ENCODE measurements around the gene DHRS1. TPM values are rescaled to one million over a fixed set of nuclear protein-coding genes. Genes with fewer than 3 reads are reported as not detected.
A peak's percentile ranks its signal among the peaks of the same experiment; 100 is the strongest.

The DHRS1 gene
- total and polyA plus RNA-seq, 3 donors from 2014 or later = 19.2 to 24.6 (median 22.5) TPM

DNA sequence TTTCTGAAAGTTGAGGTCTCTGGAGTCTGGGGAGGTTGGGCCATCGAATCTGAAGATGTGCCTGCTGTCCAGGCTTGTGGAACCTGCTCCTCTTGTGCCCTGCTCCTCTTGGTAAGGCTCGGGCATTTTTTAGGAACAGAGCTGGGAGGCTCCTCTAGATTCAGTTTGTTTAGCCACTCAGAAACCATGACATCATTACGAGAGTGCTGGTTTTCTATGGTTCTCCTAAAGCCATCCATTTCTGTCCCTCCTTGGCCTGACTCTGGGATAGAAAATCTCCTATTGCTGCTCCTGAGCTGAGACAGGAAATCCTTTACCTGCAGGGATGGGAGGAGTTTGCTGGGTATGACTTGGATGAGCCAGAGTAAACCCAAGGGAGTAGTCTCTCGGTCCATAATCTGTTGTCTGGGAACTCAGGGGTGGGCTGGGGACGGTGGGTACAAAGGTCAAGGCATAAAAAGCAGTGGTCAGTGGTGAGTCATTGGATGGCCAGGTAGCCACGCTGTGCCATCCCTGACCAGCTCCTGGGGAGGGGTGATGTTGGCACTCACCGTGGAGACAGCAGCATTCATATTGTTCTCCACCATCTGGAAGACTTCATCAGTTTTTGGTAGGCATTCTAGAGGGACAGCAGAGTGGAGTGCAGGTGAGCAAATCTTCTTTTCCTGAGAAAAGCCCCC, 37.7 kb upstream of the DHRS1 start:
- intact Hi-C loops (cut with DNase I; ENCODE audit: low total_unique reads) = no loop called here
- no peak for TF ChIP-seq CTCF (IDR thresholded peaks at IDR 0.05)
- TF ChIP-seq POLR2A (IDR thresholded peaks at IDR 0.05) = no peak
- no peaks in the 10 kb centered on the region for H3K9me3 ChIP-seq
- no peaks in the 10 kb centered on the region for H3K36me3 ChIP-seq (ENCODE audit: low read depth, missing control alignments)
- DNase-seq = no peak
- H3K4me1 ChIP-seq = peaks cover 20% of the 10 kb centered on the region
- H3K27me3 ChIP-seq = no peaks in the 10 kb centered on the region
- H3K27ac ChIP-seq = no peak overlapping the region
- 85 to 96% methylated on average over 7 of the region's 7 CpGs for WGBS, 2 donors
- no peak overlapping the region for H3K4me3 ChIP-seq

- H3K9me3 ChIP-seq = no peaks in the 10 kb centered on the region
- intact Hi-C loops (cut with DNase I; ENCODE audit: low total_unique reads) = no loop called here
- no peaks in the 10 kb centered on the region for H3K36me3 ChIP-seq (ENCODE audit: low read depth, missing control alignments)
- no peak for DNase-seq
- peaks cover 21% of the 10 kb centered on the region for H3K4me1 ChIP-seq
- no peaks in the 10 kb centered on the region for H3K27me3 ChIP-seq
- no peak overlapping the region for H3K27ac ChIP-seq
- H3K4me3 ChIP-seq = no peak overlapping the region
- WGBS, 2 donors = 74% methylated on average over 11 to 12 of the region's 12 CpGs
- TF ChIP-seq POLR2A (IDR thresholded peaks at IDR 0.05) (no peak), CTCF (IDR thresholded peaks at IDR 0.05) (no peak)
Measured at GRCh38 chr14:24335461-24336171, 36.0 kb upstream of the DHRS1 start.

DNA sequence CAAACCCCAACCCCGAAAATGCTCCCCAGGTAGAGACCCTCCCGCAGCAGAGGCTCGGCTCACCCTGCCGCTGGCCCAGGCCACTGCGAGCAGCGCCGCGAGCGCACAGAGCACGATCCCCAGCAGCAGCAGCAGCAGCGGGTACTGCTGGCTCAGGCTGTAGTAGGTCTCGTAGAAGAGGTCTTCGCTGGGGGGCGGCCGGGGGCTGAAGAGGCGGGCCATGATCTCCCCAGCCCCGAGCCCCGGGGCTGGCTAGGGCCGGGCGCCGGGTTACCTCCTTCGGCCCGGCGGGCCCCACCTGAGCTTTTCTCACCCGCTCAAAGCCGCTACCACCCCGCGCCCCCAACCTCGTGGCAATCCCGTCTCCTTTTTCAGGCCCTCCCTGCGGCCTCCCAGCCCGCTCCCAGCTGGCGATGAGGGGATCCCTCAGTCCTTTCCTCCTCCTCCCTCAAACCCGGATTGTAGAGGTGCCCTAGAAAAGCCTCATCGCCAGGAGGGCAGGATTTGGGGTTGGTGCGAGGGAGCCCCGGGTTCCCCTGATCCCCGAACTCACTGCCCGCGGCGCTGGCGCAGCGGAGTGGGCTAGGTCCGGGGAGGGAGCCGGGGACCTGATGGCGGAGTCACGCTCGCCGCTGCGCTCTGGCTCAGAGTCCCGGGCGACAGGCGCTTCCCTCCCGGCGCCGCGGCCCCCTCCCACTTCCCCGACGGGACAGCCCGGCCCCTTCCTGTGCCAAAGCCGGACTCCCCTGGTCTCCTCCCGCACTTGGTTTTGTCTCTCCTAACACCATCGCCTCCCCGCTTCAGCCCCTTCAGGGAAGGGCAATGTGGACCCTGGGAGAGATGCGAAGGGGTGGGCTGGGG, 35.1 kb upstream of the DHRS1 start, which contains the start of gene ADCY4:
Gene ADCY4 (minus strand): TSS at position 641 of the 861 bp plus-strand sequence. CDS start 419 bp downstream, at position 222.
- Histone ChIP-seq H3K27me3 (no peaks in the 10 kb centered on the region), H3K9me3 (no peaks in the 10 kb centered on the region), H3K36me3 (ENCODE audit: low read depth, missing control alignments) (no peaks in the 10 kb centered on the region), H3K4me1 (peaks cover 21% of the 10 kb centered on the region), H3K27ac (peak within 1 kb of the TSS in 1 of 2 donors; percentile 11), H3K4me3 (peak within 1 kb of the TSS; percentile 32 to 34)
- no peak for TF ChIP-seq CTCF (IDR thresholded peaks at IDR 0.05)
- TF ChIP-seq POLR2A (IDR thresholded peaks at IDR 0.05) = no peak
- DNase-seq = no peak
- WGBS, 2 donors = 6 to 19% methylated on average over 9 to 56 of the region's 65 CpGs
- intact Hi-C loops (cut with DNase I; ENCODE audit: low total_unique reads) = loop anchor here (5.0 kb wide), 1 partner anchor 98 kb away; no protein-coding TSS in a partner anchor

- Histone ChIP-seq H3K4me3 (no peak overlapping the region), H3K4me1 (peaks cover 21% of the 10 kb centered on the region), H3K36me3 (ENCODE audit: low read depth, missing control alignments) (no peaks in the 10 kb centered on the region), H3K9me3 (no peaks in the 10 kb centered on the region), H3K27me3 (no peaks in the 10 kb centered on the region), H3K27ac (no peak overlapping the region)
- intact Hi-C loops (cut with DNase I; ENCODE audit: low total_unique reads) = loop anchor here (5.0 kb wide), 1 partner anchor 100 kb away; no protein-coding TSS in a partner anchor
- peak; percentile 79 for DNase-seq
- WGBS, 2 donors = 17 to 20% methylated on average over 28 to 56 of the region's 56 CpGs
- peak; percentile 49 to 78 (median 72) for TF ChIP-seq CTCF (IDR thresholded peaks at IDR 0.05)
- TF ChIP-seq POLR2A (IDR thresholded peaks at IDR 0.05) = no peak
Measured at GRCh38 chr14:24332268-24332993, 32.9 kb upstream of the DHRS1 start.

All from testis (tissue), 3 donors.